ENCODE results near the gene TNFAIP6. TPM values are rescaled to one million over a fixed set of nuclear protein-coding genes. Genes with fewer than 3 reads are reported as not detected.

TNFAIP6 gene
- total RNA-seq, 1 donor from 2014 or later: 3.0 TPM

DNA sequence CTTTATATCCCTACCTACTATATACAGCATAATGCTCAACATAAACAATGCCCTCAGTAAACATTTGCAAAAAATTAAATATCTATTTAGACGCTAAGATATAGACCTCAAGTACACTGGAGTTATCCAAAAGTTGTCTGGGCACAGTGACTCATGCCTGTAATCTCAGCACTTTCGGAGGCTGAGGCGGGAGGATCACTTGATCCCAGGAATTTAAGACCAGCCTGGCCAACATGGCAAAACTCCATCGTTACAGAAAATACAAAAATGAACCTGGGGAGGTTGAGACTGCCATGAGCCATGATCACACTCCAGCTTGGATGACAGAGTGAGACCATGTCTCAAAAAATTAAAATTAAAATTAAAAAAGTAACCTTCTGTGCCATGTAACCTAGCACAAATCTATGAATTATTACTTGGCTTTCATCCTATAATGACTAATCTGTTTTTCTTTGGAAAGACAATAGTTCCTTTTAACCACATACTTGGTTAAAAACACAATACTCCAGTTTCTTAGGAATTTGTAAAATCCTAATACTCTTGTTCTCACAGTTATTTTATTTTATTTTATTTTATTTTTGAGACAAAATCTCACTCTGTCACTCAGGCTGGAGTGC is 6.7 kb upstream of the TNFAIP6 start:
- TF ChIP-seq, protein P1, sequence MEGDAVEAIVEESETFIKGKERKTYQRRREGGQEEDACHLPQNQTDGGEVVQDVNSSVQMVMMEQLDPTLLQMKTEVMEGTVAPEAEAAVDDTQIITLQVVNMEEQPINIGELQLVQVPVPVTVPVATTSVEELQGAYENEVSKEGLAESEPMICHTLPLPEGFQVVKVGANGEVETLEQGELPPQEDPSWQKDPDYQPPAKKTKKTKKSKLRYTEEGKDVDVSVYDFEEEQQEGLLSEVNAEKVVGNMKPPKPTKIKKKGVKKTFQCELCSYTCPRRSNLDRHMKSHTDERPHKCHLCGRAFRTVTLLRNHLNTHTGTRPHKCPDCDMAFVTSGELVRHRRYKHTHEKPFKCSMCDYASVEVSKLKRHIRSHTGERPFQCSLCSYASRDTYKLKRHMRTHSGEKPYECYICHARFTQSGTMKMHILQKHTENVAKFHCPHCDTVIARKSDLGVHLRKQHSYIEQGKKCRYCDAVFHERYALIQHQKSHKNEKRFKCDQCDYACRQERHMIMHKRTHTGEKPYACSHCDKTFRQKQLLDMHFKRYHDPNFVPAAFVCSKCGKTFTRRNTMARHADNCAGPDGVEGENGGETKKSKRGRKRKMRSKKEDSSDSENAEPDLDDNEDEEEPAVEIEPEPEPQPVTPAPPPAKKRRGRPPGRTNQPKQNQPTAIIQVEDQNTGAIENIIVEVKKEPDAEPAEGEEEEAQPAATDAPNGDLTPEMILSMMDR (IDR thresholded peaks at IDR 0.05): no peak
- ATAC-seq: no peak
- DNase-seq: no peak
- H3K4me3 ChIP-seq: no peak overlapping the region
- no peaks in the 10 kb centered on the region for H3K27me3 ChIP-seq
- intact Hi-C loops (cut with DNase I): no loop called here
- no peak overlapping the region for H3K27ac ChIP-seq
- no peaks in the 10 kb centered on the region for H3K4me1 ChIP-seq
- H3K9me3 ChIP-seq: no peaks in the 10 kb centered on the region
- H3K36me3 ChIP-seq: no peaks in the 10 kb centered on the region

DNA sequence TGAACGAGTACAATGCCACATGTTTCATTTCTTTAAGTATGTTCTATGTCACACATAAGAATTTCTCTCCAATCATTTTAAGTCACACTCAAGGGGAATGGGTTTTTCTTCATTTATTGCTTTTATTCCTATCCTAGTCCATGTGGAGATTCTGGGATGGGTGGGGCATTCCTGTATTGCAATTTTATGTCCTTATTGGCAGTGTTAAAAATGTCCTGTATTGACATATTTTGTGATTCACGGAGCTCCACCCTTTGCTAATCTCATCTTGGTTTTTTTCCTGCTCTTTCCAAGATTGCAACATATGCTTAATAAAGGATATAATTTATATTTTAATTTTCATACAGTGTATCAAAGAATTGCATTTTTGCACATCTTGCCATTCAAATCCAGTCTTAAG is 3.4 kb upstream of the TNFAIP6 start:
- no peak for DNase-seq
- ATAC-seq: no peak
- no peaks in the 10 kb centered on the region for H3K4me1 ChIP-seq
- H3K27ac ChIP-seq: no peak overlapping the region
- no peaks in the 10 kb centered on the region for H3K27me3 ChIP-seq
- intact Hi-C loops (cut with DNase I): no loop called here
- no peaks in the 10 kb centered on the region for H3K36me3 ChIP-seq
- no peaks in the 10 kb centered on the region for H3K9me3 ChIP-seq
- TF ChIP-seq, protein P1 (IDR thresholded peaks at IDR 0.05): no peak
- no peak overlapping the region for H3K4me3 ChIP-seq

DNA sequence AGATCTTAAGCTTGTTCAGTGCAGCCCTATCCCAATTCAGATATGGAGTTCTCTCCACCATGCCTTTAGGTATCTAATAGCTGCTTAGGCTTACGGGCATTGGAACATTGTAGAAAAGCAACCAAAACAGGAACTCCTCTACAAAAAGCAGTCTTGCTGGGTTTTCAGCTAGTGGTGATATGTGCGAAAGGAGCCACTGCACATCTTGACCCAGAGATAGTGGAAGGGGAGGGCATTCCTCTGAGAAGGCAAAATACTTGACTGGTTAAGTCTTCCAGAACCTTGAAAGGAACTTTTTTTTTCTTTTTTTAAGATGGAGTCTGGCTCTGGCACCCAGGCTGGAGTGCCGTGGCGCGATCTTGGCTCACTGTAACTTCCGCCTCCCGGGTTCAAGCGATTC is 2.6 kb upstream of the TNFAIP6 start:
- Histone ChIP-seq H3K4me1 (no peaks in the 10 kb centered on the region), H3K27me3 (no peaks in the 10 kb centered on the region)
- TF ChIP-seq, protein P1 (IDR thresholded peaks at IDR 0.05): no peak

DNA sequence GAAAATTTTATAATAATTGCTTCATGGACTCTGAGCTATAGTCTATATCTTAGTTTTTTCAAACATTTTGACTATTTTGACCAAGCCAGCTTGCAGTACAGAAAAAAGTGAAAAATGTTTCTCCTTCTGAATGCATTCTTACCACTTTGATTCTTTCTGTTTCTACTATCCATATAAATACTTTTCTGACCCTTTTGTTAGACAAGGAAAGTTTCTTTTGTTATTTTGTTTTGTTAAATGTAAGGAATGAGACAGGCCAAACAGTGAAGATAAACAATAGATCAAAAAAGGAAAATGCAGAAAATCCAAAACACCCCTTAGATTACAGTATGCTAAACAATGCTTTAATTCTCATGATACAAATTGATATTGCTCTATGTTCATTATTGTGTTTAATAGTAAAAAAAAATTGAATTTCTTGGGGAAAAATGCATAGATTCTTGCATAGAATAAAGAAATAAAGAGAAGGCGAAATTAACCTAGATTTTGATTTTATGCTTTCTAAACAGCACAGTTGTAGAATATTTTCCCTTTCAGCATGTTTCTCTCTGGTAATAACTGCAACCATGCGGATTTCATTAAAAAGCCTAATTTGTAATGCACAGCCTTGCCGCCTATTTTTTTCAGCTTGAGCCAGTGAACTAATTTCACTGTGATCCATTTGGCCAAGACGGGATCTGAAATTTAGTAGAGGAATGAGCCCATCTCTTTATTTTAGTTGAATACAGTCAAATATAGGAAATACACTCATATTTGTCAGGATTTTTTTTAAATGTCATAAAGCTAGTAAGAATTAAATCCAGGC is 976 bp downstream of the TNFAIP6 start:
- intact Hi-C loops (cut with DNase I): no loop called here
- Histone ChIP-seq H3K4me1 (no peaks in the 10 kb centered on the region), H3K4me3 (no peak overlapping the region), H3K27me3 (no peaks in the 10 kb centered on the region), H3K9me3 (no peaks in the 10 kb centered on the region), H3K36me3 (no peaks in the 10 kb centered on the region), H3K27ac (no peak overlapping the region)
- DNase-seq: no peak
- TF ChIP-seq, protein P1 (IDR thresholded peaks at IDR 0.05): no peak
- ATAC-seq: no peak

More for the DNA sequence above, 2.6 kb upstream of the TNFAIP6 start:
- ATAC-seq (no peak), DNase-seq (no peak)
- intact Hi-C loops (cut with DNase I): no loop called here
- no peak overlapping the region for H3K27ac ChIP-seq
- H3K9me3 ChIP-seq: no peaks in the 10 kb centered on the region
- no peak overlapping the region for H3K4me3 ChIP-seq
- H3K36me3 ChIP-seq: no peaks in the 10 kb centered on the region

DNA sequence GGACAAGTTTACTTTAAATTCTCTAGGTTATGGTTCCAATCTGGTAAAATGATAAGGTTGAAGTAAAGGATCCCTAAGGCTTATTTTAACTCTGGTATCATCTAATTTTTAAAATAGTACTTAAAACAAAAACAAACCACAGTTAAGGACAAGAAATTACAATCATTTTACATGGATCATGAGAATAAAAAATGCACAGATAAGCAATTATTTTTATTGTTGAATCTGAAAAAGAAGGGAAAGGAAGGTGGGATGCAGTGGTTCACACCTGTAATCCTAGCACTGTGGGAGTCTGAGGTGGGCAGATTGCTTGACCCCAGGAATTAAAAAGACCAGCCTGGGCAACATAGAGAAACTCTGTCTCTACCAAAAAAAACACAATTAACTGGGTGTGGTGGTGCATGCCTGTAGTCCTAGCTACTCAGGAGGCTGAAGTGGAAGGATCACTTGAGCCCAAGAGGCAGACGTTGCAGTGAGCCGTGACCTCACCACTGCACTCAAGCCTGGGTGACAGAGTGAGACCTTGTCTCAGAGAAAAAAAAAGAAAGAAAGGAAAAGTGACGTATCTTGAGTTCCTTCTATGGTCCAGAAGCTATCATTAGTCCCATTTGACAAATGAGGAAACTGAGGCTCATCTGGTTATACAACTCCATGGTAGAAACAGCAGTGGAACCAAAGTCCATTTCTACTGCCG is 2.5 kb downstream of the TNFAIP6 start:
- TF ChIP-seq, protein P1 (IDR thresholded peaks at IDR 0.05): no peak
- DNase-seq: no peak

More for the DNA sequence above, 2.5 kb downstream of the TNFAIP6 start:
- H3K4me1 ChIP-seq: no peaks in the 10 kb centered on the region
- intact Hi-C loops (cut with DNase I): no loop called here
- H3K27me3 ChIP-seq: no peaks in the 10 kb centered on the region
- no peak overlapping the region for H3K27ac ChIP-seq
- no peaks in the 10 kb centered on the region for H3K9me3 ChIP-seq
- H3K4me3 ChIP-seq: no peak overlapping the region
- no peak for ATAC-seq
- no peaks in the 10 kb centered on the region for H3K36me3 ChIP-seq

All from upper lobe of right lung (tissue), 1 donor.